H1 (cell line): ENCODE data around the gene ASCL5. TPM values are rescaled to one million over a fixed set of nuclear protein-coding genes. Genes with fewer than 3 reads are reported as not detected.

ENCODE experiments used
- POLR2AphosphoS5 ChIP-seq: IDR thresholded peaks from 2 replicates; pipeline ENCODE4 v1.6.1; 2011; ENCODE audit warnings: low read depth, low read length
- polyA plus RNA-seq, 7 experiments: library from polyadenylated mRNA; depleted of rRNA in 3 of 7; stranded (reverse) in 5 of 7; unstranded in 2 of 7; fragments of >200 nt in 5 of 7; fragments of 200-250 nt in 2 of 7; gene quantifications; 1 replicate in 5 of 7; 2 replicates in 1 of 7; 4 replicates in 1 of 7; pipeline versions ENCODE4 v1.2.1 to v1.2.3, GENCODE V29; 2011 to 2013; ENCODE audit warnings: missing spikeins in 2 of 7, mixed read lengths in 2 of 7
- total RNA-seq: library from RNA; stranded (reverse); fragmentation: NEBNext Ultra II Directional; extraction: Animal tissue kit (Norgen Biotek cat#: 25700); gene quantifications from 2 replicates; pipeline ENCODE4 v1.2.1, GENCODE V29; 2021

Gene ASCL5
- total and polyA plus RNA-seq, 2 of the 8 experiments (the other 6 are each of a cell fraction or from before 2014, with no cell fraction given): 0.29 to 0.41 TPM

DNA sequence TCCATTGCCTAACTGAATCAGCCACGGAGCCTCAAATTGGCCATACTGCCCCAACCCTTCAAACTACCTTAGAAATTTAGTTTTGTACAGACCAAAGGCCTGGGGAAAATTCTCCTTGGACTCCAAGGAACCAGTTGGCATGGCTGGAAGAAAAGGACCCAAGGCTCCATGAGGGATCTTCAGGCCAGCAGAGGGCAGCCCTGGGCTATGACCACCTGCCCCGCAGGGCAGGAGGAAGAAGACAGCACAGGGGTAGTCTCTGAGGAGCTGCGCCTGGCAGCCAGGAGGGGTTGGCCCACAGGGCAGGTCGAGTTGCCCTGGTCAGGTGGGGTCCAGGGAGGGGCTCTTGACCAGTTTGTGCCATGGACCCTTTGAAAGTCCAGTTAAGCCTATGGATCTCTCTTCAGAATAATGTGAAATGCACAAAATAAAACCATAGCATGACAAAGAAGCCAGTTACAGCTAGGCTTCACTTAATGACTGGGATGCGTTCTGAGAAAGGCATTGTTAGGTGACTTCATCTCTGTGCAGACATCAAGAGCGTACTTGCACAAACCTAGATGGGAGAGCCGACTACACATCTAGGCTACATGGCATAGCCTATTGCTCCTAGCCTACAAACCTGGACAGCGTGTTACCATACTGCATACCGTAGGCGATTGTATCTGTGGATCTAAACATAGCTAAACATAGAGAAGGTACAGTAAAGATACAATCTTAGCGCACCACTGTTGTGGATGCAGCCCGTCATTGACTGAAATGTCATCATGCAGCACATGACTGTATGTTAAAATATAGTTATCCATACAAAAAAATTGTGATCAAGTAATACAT is 40.9 kb downstream of the ASCL5 start (continued):
- TF ChIP-seq POLR2AphosphoS5: no peak
